WTC11 (cell line): ENCODE data around the gene EXOC3L4. TPM values are rescaled to one million over a fixed set of nuclear protein-coding genes. Genes with fewer than 3 reads are reported as not detected.
A peak's percentile ranks its signal among the peaks of the same experiment; 100 is the strongest.

ENCODE experiments used
- ATAC-seq: fragments of 200-7000 bp; cut with Tn5 transposase; 2 replicates; pipeline ENCODE4 v1.10.0; 2021; ENCODE audit warnings: mild to moderate bottlenecking, moderate library complexity
- CTCF ChIA-PET: fragments of 300-600 bp; sonication (Branson Sonifier 250); formaldehyde crosslinking; loops from one replicate; lab custom pipeline; 2021; ENCODE audit warnings: antibody characterized with exemption; lab: Charles Lee
- POLR2A ChIA-PET: fragments of 350-600 bp; sonication (Branson Sonifier 250); formaldehyde crosslinking; loops from one replicate; lab custom pipeline; 2021; ENCODE audit warnings: antibody characterized with exemption; lab: Charles Lee
- DNase-seq: peaks from one replicate; pipeline ENCODE4 v3.0.0; 2021; ENCODE audit warnings: low spot score
- H3K27ac Mint-ChIP-seq: 2 replicates; pipeline ENCODE4 v1.8.0; 2021; ENCODE audit warnings: mixed read lengths
- H3K27me3 Mint-ChIP-seq: 2 replicates; pipeline ENCODE4 v1.8.0; 2021; ENCODE audit warnings: low read depth, mild to moderate bottlenecking, moderate library complexity, mixed read lengths
- H3K36me3 Mint-ChIP-seq: 2 replicates; pipeline ENCODE4 v1.8.0; 2021; ENCODE audit warnings: mixed read lengths
- H3K4me1 Mint-ChIP-seq: 2 replicates; pipeline ENCODE4 v1.8.0; 2022; ENCODE audit warnings: mixed read lengths
- H3K4me3 Mint-ChIP-seq: 2 replicates; pipeline ENCODE4 v1.8.0; 2021; ENCODE audit warnings: mild to moderate bottlenecking, moderate library complexity, mixed read lengths
- H3K9me3 Mint-ChIP-seq: 2 replicates; pipeline ENCODE4 v1.8.0; 2021; ENCODE audit warnings: mixed read lengths
- CBFB ChIP-seq: sonication (generic); formaldehyde crosslinking; IDR thresholded peaks from 2 replicates; pipeline ENCODE4 v1.8.1; 2022; ENCODE audit warnings: mild to moderate bottlenecking, low read depth, missing genetic modification reagents
- CREM ChIP-seq: sonication (generic); formaldehyde crosslinking; IDR thresholded peaks from 2 replicates; pipeline ENCODE4 v1.8.1; 2022; ENCODE audit warnings: mild to moderate bottlenecking, missing genetic modification reagents, moderate library complexity
- GABPB1 ChIP-seq: sonication (generic); formaldehyde crosslinking; IDR thresholded peaks from 2 replicates; pipeline ENCODE4 v1.8.1; 2023; ENCODE audit warnings: mild to moderate bottlenecking, missing genetic modification reagents
- GTF2I ChIP-seq: fragments of 250-450 bp; sonication (Bioruptor Pico); conservative IDR thresholded peaks from 2 replicates; pipeline ENCODE4 v1.4.0; 2021; ENCODE audit warnings: mild to moderate bottlenecking
- JAZF1 ChIP-seq: fragments of 250-450 bp; sonication (Bioruptor Pico); IDR thresholded peaks from 2 replicates; pipeline ENCODE4 v1.9.0; 2021; ENCODE audit warnings: moderate library complexity, mild to moderate bottlenecking, inconsistent platforms
- MXD4 ChIP-seq: fragments of 250-450 bp; sonication (Bioruptor Pico); IDR thresholded peaks from 2 replicates; pipeline ENCODE4 v1.8.0; 2021; ENCODE audit warnings: mild to moderate bottlenecking, moderate library complexity, borderline replicate concordance
- NFYB ChIP-seq: sonication (generic); formaldehyde crosslinking; conservative IDR thresholded peaks from 2 replicates; pipeline ENCODE4 v1.8.0; 2022; ENCODE audit warnings: low read depth, missing genetic modification reagents
- NR2C2 ChIP-seq: sonication (generic); formaldehyde crosslinking; IDR thresholded peaks from 2 replicates; pipeline ENCODE4 v1.8.0; 2022; ENCODE audit warnings: mild to moderate bottlenecking, missing genetic modification reagents
- SMAD3 ChIP-seq: sonication (generic); formaldehyde crosslinking; IDR thresholded peaks from 2 replicates; pipeline ENCODE4 v1.8.0; 2022; ENCODE audit warnings: missing genetic modification reagents, mild to moderate bottlenecking, borderline replicate concordance
- SMAD4 ChIP-seq: sonication (generic); formaldehyde crosslinking; IDR thresholded peaks from 2 replicates; pipeline ENCODE4 v1.8.0; 2022; ENCODE audit warnings: mild to moderate bottlenecking, missing genetic modification reagents
- SOX15 ChIP-seq: fragments of 250-450 bp; sonication (Bioruptor Pico); IDR thresholded peaks from 2 replicates; pipeline ENCODE4 v1.9.0; 2021; ENCODE audit warnings: mild to moderate bottlenecking
- TEAD1 ChIP-seq: sonication (generic); formaldehyde crosslinking; IDR thresholded peaks from 2 replicates; pipeline ENCODE4 v1.8.0; 2022; ENCODE audit warnings: mild to moderate bottlenecking, missing genetic modification reagents
- TEAD4 ChIP-seq: sonication (generic); formaldehyde crosslinking; IDR thresholded peaks from 2 replicates; pipeline ENCODE4 v1.8.0; 2022; ENCODE audit warnings: mild to moderate bottlenecking, missing genetic modification reagents
- ZNF263 ChIP-seq: sonication (generic); formaldehyde crosslinking; IDR thresholded peaks from 2 replicates; pipeline ENCODE4 v1.8.1; 2022; ENCODE audit warnings: low read depth, mild to moderate bottlenecking, moderate library complexity, missing genetic modification reagents
- ZNF416 ChIP-seq: fragments of 250-450 bp; sonication (Bioruptor Pico); IDR thresholded peaks from 2 replicates; pipeline ENCODE4 v1.9.0; 2021; ENCODE audit warnings: mild to moderate bottlenecking, inconsistent platforms
- ZNF671 ChIP-seq: fragments of 250-450 bp; sonication (Bioruptor Pico); IDR thresholded peaks from 2 replicates; pipeline ENCODE4 v1.8.0; 2021; ENCODE audit warnings: mild to moderate bottlenecking
- total RNA-seq: library from RNA; stranded (reverse); gene quantifications from 3 replicates; pipeline ENCODE4 v1.2.3, GENCODE V29; 2021
- TF ChIP-seq, protein P1 (sequence below): sonication (generic); formaldehyde crosslinking; IDR thresholded peaks from 2 replicates; pipeline ENCODE4 v1.8.0; 2022; ENCODE audit warnings: mild to moderate bottlenecking, missing genetic modification reagents
- TF ChIP-seq, protein P2 (sequence below): sonication (generic); formaldehyde crosslinking; conservative IDR thresholded peaks from 2 replicates; pipeline ENCODE4 v1.8.1; 2022; ENCODE audit warnings: mild to moderate bottlenecking, missing genetic modification reagents
- TF ChIP-seq, protein P3 (sequence below): fragments of 250-450 bp; sonication (Bioruptor Pico); IDR thresholded peaks from 2 replicates; pipeline ENCODE4 v1.9.0; 2021; ENCODE audit warnings: mild to moderate bottlenecking
- TF ChIP-seq, protein P4 (sequence below): fragments of 250-450 bp; sonication (Bioruptor Pico); conservative IDR thresholded peaks from 2 replicates; pipeline ENCODE4 v1.9.0; 2021; ENCODE audit warnings: mild to moderate bottlenecking
- TF ChIP-seq, protein P5 (sequence below): fragments of 200-600 bp; IDR thresholded peaks from 2 replicates; pipeline ENCODE4 v1.8.0; 2022; ENCODE audit warnings: antibody characterized with exemption
- TF ChIP-seq, protein P6 (sequence below): fragments of 250-450 bp; sonication (Bioruptor Pico); IDR thresholded peaks from 2 replicates; pipeline ENCODE4 v2.1.2; 2022; ENCODE audit warnings: mild to moderate bottlenecking, moderate library complexity
- TF ChIP-seq, protein P7 (sequence below): sonication (generic); formaldehyde crosslinking; IDR thresholded peaks from 2 replicates; pipeline ENCODE4 v1.8.1; 2023; ENCODE audit warnings: mild to moderate bottlenecking, moderate library complexity, missing genetic modification reagents

Gene EXOC3L4
- total RNA-seq, 1 experiment from 2014 or later: 0.42 TPM

DNA sequence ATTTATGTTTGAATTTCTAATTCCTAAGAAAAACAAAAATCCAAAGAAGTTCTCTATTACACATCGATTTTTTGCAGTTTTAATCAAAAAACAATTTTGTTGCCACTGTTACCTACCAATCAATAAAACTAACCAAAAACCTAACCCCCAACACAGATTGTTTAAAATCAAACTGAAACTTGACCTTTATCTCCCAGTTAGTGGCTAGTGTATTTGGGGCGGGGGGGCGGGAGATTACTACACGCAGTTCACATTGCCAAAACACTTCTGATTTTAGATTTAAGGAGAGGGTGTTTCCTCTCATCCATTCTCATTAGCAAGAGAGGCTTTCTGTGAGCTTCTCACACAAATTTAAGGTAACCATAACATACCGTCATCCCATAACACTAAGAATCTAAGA lies 43.6 kb upstream of the EXOC3L4 start (continued):
- TF ChIP-seq, protein P1, sequence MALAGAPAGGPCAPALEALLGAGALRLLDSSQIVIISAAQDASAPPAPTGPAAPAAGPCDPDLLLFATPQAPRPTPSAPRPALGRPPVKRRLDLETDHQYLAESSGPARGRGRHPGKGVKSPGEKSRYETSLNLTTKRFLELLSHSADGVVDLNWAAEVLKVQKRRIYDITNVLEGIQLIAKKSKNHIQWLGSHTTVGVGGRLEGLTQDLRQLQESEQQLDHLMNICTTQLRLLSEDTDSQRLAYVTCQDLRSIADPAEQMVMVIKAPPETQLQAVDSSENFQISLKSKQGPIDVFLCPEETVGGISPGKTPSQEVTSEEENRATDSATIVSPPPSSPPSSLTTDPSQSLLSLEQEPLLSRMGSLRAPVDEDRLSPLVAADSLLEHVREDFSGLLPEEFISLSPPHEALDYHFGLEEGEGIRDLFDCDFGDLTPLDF (CRISPR knock-in tag): no peak

DNA sequence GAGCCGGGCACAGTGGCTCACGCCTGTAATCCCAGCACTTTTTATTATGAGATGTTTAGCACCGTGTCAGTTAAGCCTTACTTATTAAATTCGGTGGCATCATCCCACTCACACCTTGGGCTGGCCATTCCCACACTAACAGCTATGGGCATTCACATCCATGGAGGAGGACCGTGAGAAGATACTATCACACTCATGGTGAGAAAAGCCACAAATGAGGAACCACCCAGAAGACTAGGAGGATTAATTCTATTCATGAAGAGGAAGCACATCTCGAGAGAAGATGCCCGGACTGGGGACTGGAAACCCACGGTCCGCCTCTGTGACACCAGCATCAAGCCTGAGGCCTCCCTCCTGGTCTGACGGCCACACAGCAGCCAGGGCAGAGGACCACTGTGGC lies 42.1 kb upstream of the EXOC3L4 start:
- H3K9me3 Mint-ChIP-seq: no peaks in the 10 kb centered on the region
- no peak for ATAC-seq
- TF ChIP-seq, protein P2, sequence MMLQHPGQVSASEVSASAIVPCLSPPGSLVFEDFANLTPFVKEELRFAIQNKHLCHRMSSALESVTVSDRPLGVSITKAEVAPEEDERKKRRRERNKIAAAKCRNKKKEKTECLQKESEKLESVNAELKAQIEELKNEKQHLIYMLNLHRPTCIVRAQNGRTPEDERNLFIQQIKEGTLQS (CRISPR knock-in tag): no peak
- TF ChIP-seq, protein P3, sequence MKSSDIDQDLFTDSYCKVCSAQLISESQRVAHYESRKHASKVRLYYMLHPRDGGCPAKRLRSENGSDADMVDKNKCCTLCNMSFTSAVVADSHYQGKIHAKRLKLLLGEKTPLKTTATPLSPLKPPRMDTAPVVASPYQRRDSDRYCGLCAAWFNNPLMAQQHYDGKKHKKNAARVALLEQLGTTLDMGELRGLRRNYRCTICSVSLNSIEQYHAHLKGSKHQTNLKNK (CRISPR knock-in tag): no peak
- TF ChIP-seq TEAD1 (CRISPR knock-in tag) (no peak), MXD4 (CRISPR knock-in tag) (no peak), SMAD4 (no peak)
- H3K36me3 Mint-ChIP-seq: peaks cover 3% of the 10 kb centered on the region; the same call in 1 of the 2 replicates
- DNase-seq: no peak
- no peak overlapping the region for H3K27ac Mint-ChIP-seq
- H3K4me3 Mint-ChIP-seq: no peak overlapping the region
- no peaks in the 10 kb centered on the region for H3K27me3 Mint-ChIP-seq
- ChIA-PET POLR2A (no interaction called here), CTCF (interaction anchor here (1.2 kb wide), 1 partner anchor 52 kb away, joined by 5 read pairs; no protein-coding TSS in a partner anchor)
- H3K4me1 Mint-ChIP-seq: peaks cover 17% of the 10 kb centered on the region

DNA sequence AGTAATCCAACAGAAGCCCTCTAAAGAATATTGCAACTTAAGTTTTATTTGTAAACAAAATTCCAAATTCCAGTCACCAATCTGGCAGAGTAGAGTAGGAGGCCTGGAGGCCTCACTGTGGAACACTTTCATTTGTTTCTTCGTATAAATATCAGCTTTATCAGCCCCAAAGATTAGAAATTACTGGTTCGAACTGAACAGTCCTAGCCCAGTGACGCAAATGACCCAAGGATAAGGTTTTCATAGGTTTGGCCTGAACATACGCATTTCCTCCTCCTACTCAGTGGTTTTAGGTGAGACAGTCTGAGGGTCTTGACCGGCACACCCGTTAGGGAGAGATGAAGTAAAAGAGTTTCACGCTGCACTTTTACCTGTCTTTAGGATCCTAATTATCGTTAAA lies 38.8 kb upstream of the EXOC3L4 start:
- Mint-ChIP-seq H3K4me3 (peak overlapping the region; percentile 84), H3K4me1 (peaks cover 30% of the 10 kb centered on the region), H3K27me3 (no peaks in the 10 kb centered on the region; the same call in 1 of the 2 replicates), H3K9me3 (no peaks in the 10 kb centered on the region), H3K36me3 (no peaks in the 10 kb centered on the region), H3K27ac (peak overlapping the region; percentile 44)
- ChIA-PET CTCF (no interaction called here), POLR2A (no interaction called here)
- TF ChIP-seq, protein P4, sequence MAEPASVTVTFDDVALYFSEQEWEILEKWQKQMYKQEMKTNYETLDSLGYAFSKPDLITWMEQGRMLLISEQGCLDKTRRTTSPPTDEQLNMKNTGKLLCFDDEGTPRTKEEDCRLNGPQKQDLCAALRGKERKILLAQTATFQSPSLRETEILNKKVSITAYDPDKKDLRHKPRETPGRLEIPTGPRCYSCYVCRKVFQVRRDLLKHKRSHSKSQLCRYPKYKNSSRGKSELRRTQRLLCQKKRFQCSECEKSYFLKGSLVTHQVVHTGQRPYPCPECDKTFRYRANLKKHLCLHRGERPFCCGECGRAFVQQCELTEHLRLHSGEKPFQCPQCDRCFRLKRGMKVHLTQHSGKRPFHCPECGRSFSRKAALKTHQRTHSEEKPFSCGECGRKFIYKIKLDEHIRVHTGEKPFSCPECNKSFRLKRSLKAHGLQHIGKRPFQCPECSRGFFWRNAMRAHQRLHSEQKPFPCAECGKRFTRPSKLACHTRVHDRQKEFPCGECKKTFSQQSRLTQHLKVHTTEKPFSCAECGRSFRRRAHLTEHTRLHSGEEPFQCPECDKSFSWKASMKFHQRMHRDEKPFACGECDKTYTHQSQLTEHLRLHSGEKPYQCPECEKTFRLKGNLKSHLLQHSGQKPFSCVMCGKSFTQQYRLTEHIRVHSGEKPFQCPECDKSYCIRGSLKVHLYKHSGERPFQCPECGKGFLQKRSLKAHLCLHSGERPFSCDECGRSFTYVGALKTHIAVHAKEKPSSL (CRISPR knock-in tag): no peak
- TF ChIP-seq SOX15 (CRISPR knock-in tag) (no peak), CBFB (CRISPR knock-in tag) (no peak), ZNF263 (CRISPR knock-in tag) (no peak), SMAD3 (CRISPR knock-in tag) (no peak), JAZF1 (no peak), CREM (CRISPR knock-in tag) (no peak), NR2C2 (CRISPR knock-in tag) (no peak), GTF2I (CRISPR knock-in tag) (no peak), GABPB1 (no peak), TEAD4 (CRISPR knock-in tag) (no peak), ZNF671 (CRISPR knock-in tag) (no peak), NFYB (CRISPR knock-in tag) (no peak), ZNF416 (no peak)
- TF ChIP-seq, protein P5, sequence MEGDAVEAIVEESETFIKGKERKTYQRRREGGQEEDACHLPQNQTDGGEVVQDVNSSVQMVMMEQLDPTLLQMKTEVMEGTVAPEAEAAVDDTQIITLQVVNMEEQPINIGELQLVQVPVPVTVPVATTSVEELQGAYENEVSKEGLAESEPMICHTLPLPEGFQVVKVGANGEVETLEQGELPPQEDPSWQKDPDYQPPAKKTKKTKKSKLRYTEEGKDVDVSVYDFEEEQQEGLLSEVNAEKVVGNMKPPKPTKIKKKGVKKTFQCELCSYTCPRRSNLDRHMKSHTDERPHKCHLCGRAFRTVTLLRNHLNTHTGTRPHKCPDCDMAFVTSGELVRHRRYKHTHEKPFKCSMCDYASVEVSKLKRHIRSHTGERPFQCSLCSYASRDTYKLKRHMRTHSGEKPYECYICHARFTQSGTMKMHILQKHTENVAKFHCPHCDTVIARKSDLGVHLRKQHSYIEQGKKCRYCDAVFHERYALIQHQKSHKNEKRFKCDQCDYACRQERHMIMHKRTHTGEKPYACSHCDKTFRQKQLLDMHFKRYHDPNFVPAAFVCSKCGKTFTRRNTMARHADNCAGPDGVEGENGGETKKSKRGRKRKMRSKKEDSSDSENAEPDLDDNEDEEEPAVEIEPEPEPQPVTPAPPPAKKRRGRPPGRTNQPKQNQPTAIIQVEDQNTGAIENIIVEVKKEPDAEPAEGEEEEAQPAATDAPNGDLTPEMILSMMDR: no peak
- TF ChIP-seq, protein P1 (CRISPR knock-in tag): no peak
- TF ChIP-seq, protein P6, sequence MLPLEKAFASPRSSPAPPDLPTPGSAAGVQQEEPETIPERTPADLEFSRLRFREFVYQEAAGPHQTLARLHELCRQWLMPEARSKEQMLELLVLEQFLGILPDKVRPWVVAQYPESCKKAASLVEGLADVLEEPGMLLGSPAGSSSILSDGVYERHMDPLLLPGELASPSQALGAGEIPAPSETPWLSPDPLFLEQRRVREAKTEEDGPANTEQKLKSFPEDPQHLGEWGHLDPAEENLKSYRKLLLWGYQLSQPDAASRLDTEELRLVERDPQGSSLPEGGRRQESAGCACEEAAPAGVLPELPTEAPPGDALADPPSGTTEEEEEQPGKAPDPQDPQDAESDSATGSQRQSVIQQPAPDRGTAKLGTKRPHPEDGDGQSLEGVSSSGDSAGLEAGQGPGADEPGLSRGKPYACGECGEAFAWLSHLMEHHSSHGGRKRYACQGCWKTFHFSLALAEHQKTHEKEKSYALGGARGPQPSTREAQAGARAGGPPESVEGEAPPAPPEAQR (CRISPR knock-in tag): no peak
- TF ChIP-seq, protein P7, sequence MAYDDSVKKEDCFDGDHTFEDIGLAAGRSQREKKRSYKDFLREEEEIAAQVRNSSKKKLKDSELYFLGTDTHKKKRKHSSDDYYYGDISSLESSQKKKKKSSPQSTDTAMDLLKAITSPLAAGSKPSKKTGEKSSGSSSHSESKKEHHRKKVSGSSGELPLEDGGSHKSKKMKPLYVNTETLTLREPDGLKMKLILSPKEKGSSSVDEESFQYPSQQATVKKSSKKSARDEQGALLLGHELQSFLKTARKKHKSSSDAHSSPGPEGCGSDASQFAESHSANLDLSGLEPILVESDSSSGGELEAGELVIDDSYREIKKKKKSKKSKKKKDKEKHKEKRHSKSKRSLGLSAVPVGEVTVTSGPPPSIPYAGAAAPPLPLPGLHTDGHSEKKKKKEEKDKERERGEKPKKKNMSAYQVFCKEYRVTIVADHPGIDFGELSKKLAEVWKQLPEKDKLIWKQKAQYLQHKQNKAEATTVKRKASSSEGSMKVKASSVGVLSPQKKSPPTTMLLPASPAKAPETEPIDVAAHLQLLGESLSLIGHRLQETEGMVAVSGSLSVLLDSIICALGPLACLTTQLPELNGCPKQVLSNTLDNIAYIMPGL (CRISPR knock-in tag): no peak
- ATAC-seq: no peak
- DNase-seq: no peak
